Activated CD4-positive, alpha-beta T cell treated with anti-CD3 and anti-CD28 coated beads, Interleukin-10, Interleukin-2, amounts not matched to agents 100 ng/mL and 50 ng/mL, durations not matched to agents 16 hours and 8 hours (primary cell): ENCODE measurements around the gene RAPGEF1.
"Not testable (repeated sequence)": the region's sequence is repeated elsewhere in the genome, so short reads cannot be mapped to it uniquely, and the experiment has no call there.

Experiments
- DNase-seq: peaks from one replicate; pipeline ENCODE4 v3.0.0-alpha.2; 2020

The RAPGEF1 gene

GRCh38 chr9:131683094-131683493 lies 56.8 kb downstream of the RAPGEF1 start:
- DNase-seq = not testable (repeated sequence)

- DNase-seq = no peak
These were observed 57.6 kb downstream of the RAPGEF1 start for GRCh38 chr9:131682261-131682660.

GRCh38 chr9:131681826-131682225 lies 58.0 kb downstream of the RAPGEF1 start:
- not testable (repeated sequence) for DNase-seq

GRCh38 chr9:131681108-131681507 lies 58.8 kb downstream of the RAPGEF1 start:
- not testable (repeated sequence) for DNase-seq

GRCh38 chr9:131679261-131680020 lies 60.4 kb downstream of the RAPGEF1 start:
- no peak for DNase-seq

- peak; percentile 94 for DNase-seq
These were observed 61.3 kb downstream of the RAPGEF1 start for GRCh38 chr9:131678499-131679111.

GRCh38 chr9:131677444-131678180 lies 62.3 kb downstream of the RAPGEF1 start:
- peak; percentile 60 for DNase-seq

GRCh38 chr9:131677049-131677443 lies 62.8 kb downstream of the RAPGEF1 start:
- no peak for DNase-seq

- DNase-seq = peak; percentile 60
These were observed 63.4 kb downstream of the RAPGEF1 start for GRCh38 chr9:131676431-131676972.

- DNase-seq = no peak
These were observed 64.3 kb downstream of the RAPGEF1 start for GRCh38 chr9:131675437-131676022.

GRCh38 chr9:131674425-131675421 lies 65.2 kb downstream of the RAPGEF1 start:
- no peak for DNase-seq

- DNase-seq = no peak
These were observed 66.3 kb downstream of the RAPGEF1 start for GRCh38 chr9:131673531-131673930.

GRCh38 chr9:131673068-131673467 lies 66.8 kb downstream of the RAPGEF1 start:
- DNase-seq = no peak

GRCh38 chr9:131672451-131672850 lies 67.4 kb downstream of the RAPGEF1 start:
- DNase-seq = no peak

- no peak for DNase-seq
These were observed 68.7 kb downstream of the RAPGEF1 start for GRCh38 chr9:131671133-131671520.

- DNase-seq = no peak
These were observed 69.4 kb downstream of the RAPGEF1 start for GRCh38 chr9:131670247-131671132.

GRCh38 chr9:131669269-131670157 lies 70.4 kb downstream of the RAPGEF1 start:
- peak; percentile 52 for DNase-seq

- DNase-seq = peak; percentile 89
These were observed 71.2 kb downstream of the RAPGEF1 start for GRCh38 chr9:131668439-131669268.

- no peak for DNase-seq
These were observed 71.8 kb downstream of the RAPGEF1 start for GRCh38 chr9:131668057-131668438.
